ENCODE measurements around the gene MSH6. TPM values are rescaled to one million over a fixed set of nuclear protein-coding genes. Genes with fewer than 3 reads are reported as not detected.

MSH6 gene
- total RNA-seq, 1 donor from 2014 or later = 53.8 TPM

- no peaks in the 10 kb centered on the region for H3K4me1 ChIP-seq (ENCODE audit: insufficient read depth, low read length)
- no peak overlapping the region for H2AFZ ChIP-seq (ENCODE audit: low read depth, low read length)
- no peak overlapping the region for H3K27ac ChIP-seq (ENCODE audit: low read depth, low read length)
- H3K27ac Mint-ChIP-seq (ENCODE audit: unreplicated experiment) = no peak overlapping the region
- H3K4me3 Mint-ChIP-seq (ENCODE audit: unreplicated experiment) = no peak overlapping the region
- H3K36me3 ChIP-seq (ENCODE audit: insufficient read depth, low read length) = peaks cover 42% of the 10 kb centered on the region
- H3K4me1 Mint-ChIP-seq (ENCODE audit: low read depth, unreplicated experiment) = no peaks in the 10 kb centered on the region
- H3K9me3 Mint-ChIP-seq (ENCODE audit: unreplicated experiment) = no peaks in the 10 kb centered on the region
- no peaks in the 10 kb centered on the region for H3K27me3 Mint-ChIP-seq (ENCODE audit: low read depth, unreplicated experiment)
- no peak for DNase-seq (ENCODE audit: low read depth)
- H3K9ac ChIP-seq (ENCODE audit: low read length) = no peak overlapping the region
- H3K9me3 ChIP-seq (ENCODE audit: insufficient read depth, low read depth, low read length) = no peaks in the 10 kb centered on the region
- no peak overlapping the region for H3K4me3 ChIP-seq (ENCODE audit: insufficient read depth, low read depth, low read length)
- H3K4me2 ChIP-seq (ENCODE audit: low read length) = no peak overlapping the region
- no peaks in the 10 kb centered on the region for H4K20me1 ChIP-seq (ENCODE audit: insufficient read depth, low read length)
- H3K36me3 Mint-ChIP-seq (ENCODE audit: low read depth, unreplicated experiment) = peaks cover 6% of the 10 kb centered on the region
- no peak for FAIRE-seq
- H3K79me2 ChIP-seq (ENCODE audit: insufficient read depth, low read length) = no peaks in the 10 kb centered on the region
- no peaks in the 10 kb centered on the region for H3K27me3 ChIP-seq (ENCODE audit: insufficient read depth, low read length)
- no peak for TF ChIP-seq EZH2 (IDR thresholded peaks at IDR 0.05; ENCODE audit: insufficient read depth, low read length)
Observed at GRCh38 chr2:47809903-47810302, 27.0 kb downstream of the MSH6 start.

DNA sequence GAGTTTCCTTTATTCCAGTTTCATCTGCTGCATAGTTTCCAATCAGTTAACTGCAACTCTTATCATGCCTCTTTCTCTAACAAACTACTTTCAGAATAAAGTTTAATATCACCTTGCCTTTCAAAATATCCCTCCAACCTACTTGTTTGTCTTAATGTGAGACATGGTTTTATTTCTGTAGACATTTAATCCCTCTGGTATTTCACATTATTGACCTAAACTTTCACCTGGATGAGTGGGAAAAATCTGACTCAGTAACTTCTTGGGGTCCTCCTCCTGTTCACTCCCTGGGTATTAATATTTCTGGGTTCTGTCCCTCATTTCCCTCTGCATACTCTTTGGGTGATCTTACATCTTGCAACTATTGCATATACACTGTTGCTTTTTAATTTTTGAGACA is 27.9 kb downstream of the MSH6 start:
- FAIRE-seq (no peak), DNase-seq (ENCODE audit: low read depth) (no peak)
- H3K36me3 ChIP-seq (ENCODE audit: insufficient read depth, low read length) = peaks cover 41% of the 10 kb centered on the region
- H2AFZ ChIP-seq (ENCODE audit: low read depth, low read length) = no peak overlapping the region
- H3K9me3 Mint-ChIP-seq (ENCODE audit: unreplicated experiment) = no peaks in the 10 kb centered on the region
- H3K4me1 Mint-ChIP-seq (ENCODE audit: low read depth, unreplicated experiment) = no peaks in the 10 kb centered on the region
- no peak overlapping the region for H3K27ac ChIP-seq (ENCODE audit: low read depth, low read length)
- H3K4me3 ChIP-seq (ENCODE audit: insufficient read depth, low read depth, low read length) = no peak overlapping the region
- no peak overlapping the region for H3K4me2 ChIP-seq (ENCODE audit: low read length)
- peaks cover 8% of the 10 kb centered on the region for H3K36me3 Mint-ChIP-seq (ENCODE audit: low read depth, unreplicated experiment)
- H3K9ac ChIP-seq (ENCODE audit: low read length) = no peak overlapping the region
- no peak for TF ChIP-seq CTCF (IDR thresholded peaks at IDR 0.05; ENCODE audit: insufficient read depth, low read depth, low read length)
- TF ChIP-seq EZH2 (IDR thresholded peaks at IDR 0.05; ENCODE audit: insufficient read depth, low read length) = no peak
- no peaks in the 10 kb centered on the region for H3K27me3 Mint-ChIP-seq (ENCODE audit: low read depth, unreplicated experiment)
- no peaks in the 10 kb centered on the region for H3K79me2 ChIP-seq (ENCODE audit: insufficient read depth, low read length)
- no peaks in the 10 kb centered on the region for H3K9me3 ChIP-seq (ENCODE audit: insufficient read depth, low read depth, low read length)
- H3K4me3 Mint-ChIP-seq (ENCODE audit: unreplicated experiment) = no peak overlapping the region
- H3K4me1 ChIP-seq (ENCODE audit: insufficient read depth, low read length) = no peaks in the 10 kb centered on the region
- no peaks in the 10 kb centered on the region for H3K27me3 ChIP-seq (ENCODE audit: insufficient read depth, low read length)
- H3K27ac Mint-ChIP-seq (ENCODE audit: unreplicated experiment) = no peak overlapping the region
- H4K20me1 ChIP-seq (ENCODE audit: insufficient read depth, low read length) = no peaks in the 10 kb centered on the region

- Mint-ChIP-seq H3K4me3 (ENCODE audit: unreplicated experiment) (no peak overlapping the region), H3K9me3 (ENCODE audit: unreplicated experiment) (no peaks in the 10 kb centered on the region), H3K27me3 (ENCODE audit: low read depth, unreplicated experiment) (no peaks in the 10 kb centered on the region), H3K27ac (ENCODE audit: unreplicated experiment) (no peak overlapping the region), H3K36me3 (ENCODE audit: low read depth, unreplicated experiment) (peaks cover 13% of the 10 kb centered on the region), H3K4me1 (ENCODE audit: low read depth, unreplicated experiment) (no peaks in the 10 kb centered on the region)
- Histone ChIP-seq H3K9ac (ENCODE audit: low read length) (no peak overlapping the region), H3K27me3 (ENCODE audit: insufficient read depth, low read length) (no peaks in the 10 kb centered on the region), H3K4me2 (ENCODE audit: low read length) (no peak overlapping the region), H3K4me3 (ENCODE audit: insufficient read depth, low read depth, low read length) (no peak overlapping the region), H3K9me3 (ENCODE audit: insufficient read depth, low read depth, low read length) (no peaks in the 10 kb centered on the region), H4K20me1 (ENCODE audit: insufficient read depth, low read length) (no peaks in the 10 kb centered on the region), H3K27ac (ENCODE audit: low read depth, low read length) (no peak overlapping the region), H3K36me3 (ENCODE audit: insufficient read depth, low read length) (peaks cover 36% of the 10 kb centered on the region), H3K4me1 (ENCODE audit: insufficient read depth, low read length) (no peaks in the 10 kb centered on the region), H3K79me2 (ENCODE audit: insufficient read depth, low read length) (no peaks in the 10 kb centered on the region), H2AFZ (ENCODE audit: low read depth, low read length) (no peak overlapping the region)
- DNase-seq (ENCODE audit: low read depth) = no peak
- no peak for TF ChIP-seq EZH2 (IDR thresholded peaks at IDR 0.05; ENCODE audit: insufficient read depth, low read length)
- no peak for TF ChIP-seq CTCF (IDR thresholded peaks at IDR 0.05; ENCODE audit: insufficient read depth, low read depth, low read length)
- FAIRE-seq = no peak
Observed at GRCh38 chr2:47811668-47812067, 28.7 kb downstream of the MSH6 start.

Data from astrocyte (in vitro differentiated cells and primary cell).